Stimulated activated naive B cell treated with anti-CD40 and anti-IgM and Interleukin-4, amounts not matched to agents 10 μg/mL and 1 μg/mL and 100 μg/mL, for 72 hours (primary cell): ENCODE results near the gene RNF166.
A peak's percentile ranks its signal among the peaks of the same experiment; 100 is the strongest.

Source experiments
- ATAC-seq, 2 donors: fragments of 150-1000 bp; cut with Tn5 transposase; replicated peaks; 2 replicates each; pipeline ENCODE4 v1.10.0; 2021; ENCODE audit warnings: moderate library complexity in 1 of 2
- DNase-seq: peaks from one replicate; pipeline ENCODE4 v3.0.0; 2021
- H3K27ac Mint-ChIP-seq: one replicate; pipeline ENCODE4 v1.8.0; 2022; ENCODE audit warnings: mild to moderate bottlenecking, mixed read lengths
- H3K27me3 Mint-ChIP-seq, 2 donors: one replicate each; pipeline ENCODE4 v1.8.0; 2022; ENCODE audit warnings: mixed read lengths in 2 of 2
- H3K36me3 Mint-ChIP-seq, 2 donors: one replicate each; pipeline ENCODE4 v1.8.0; 2022; ENCODE audit warnings: mixed read lengths in 2 of 2, mild to moderate bottlenecking in 1 of 2
- H3K4me1 Mint-ChIP-seq, 2 donors: one replicate each; pipeline ENCODE4 v1.8.0; 2022; ENCODE audit warnings: mixed read lengths in 2 of 2, mild to moderate bottlenecking in 1 of 2
- H3K4me3 Mint-ChIP-seq, 2 donors: one replicate each; pipeline ENCODE4 v1.8.0; 2022; ENCODE audit warnings: mild to moderate bottlenecking in 2 of 2, mixed read lengths in 2 of 2, moderate library complexity in 1 of 2
- H3K9me3 Mint-ChIP-seq, 2 donors: one replicate each; pipeline ENCODE4 v1.8.0; 2022; ENCODE audit warnings: mixed read lengths in 2 of 2, mild to moderate bottlenecking in 1 of 2

Gene RNF166

DNA sequence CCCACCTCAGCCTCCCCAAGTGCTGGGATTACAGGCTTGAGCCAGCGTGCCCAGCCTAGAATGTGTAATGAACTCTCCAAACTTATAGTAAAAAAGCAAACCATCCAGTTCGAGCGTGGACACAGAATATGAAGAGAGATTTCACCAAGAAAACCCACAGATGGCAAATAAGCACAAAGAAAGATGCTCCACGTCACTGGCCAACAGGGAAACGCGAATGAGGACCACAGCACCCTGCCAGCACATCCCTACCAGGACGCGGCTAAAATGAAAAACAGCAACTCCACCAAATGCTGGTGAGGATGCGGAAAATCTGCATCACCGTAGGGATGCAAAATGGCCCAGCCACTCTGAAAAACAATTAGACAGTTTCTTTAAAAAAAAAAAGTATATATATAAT lies 44.7 kb downstream of the RNF166 start:
- H3K36me3 Mint-ChIP-seq = peaks cover 20 to 30% of the 10 kb centered on the region in 2 donors
- peaks cover 24 to 37% of the 10 kb centered on the region in 2 donors for H3K4me1 Mint-ChIP-seq
- H3K27ac Mint-ChIP-seq = no peak overlapping the region
- H3K4me3 Mint-ChIP-seq = peak overlapping the region; percentile 59 to 70
- ATAC-seq = no peak
- no peaks in the 10 kb centered on the region for H3K9me3 Mint-ChIP-seq
- H3K27me3 Mint-ChIP-seq = no peaks in the 10 kb centered on the region
- no peak for DNase-seq

DNA sequence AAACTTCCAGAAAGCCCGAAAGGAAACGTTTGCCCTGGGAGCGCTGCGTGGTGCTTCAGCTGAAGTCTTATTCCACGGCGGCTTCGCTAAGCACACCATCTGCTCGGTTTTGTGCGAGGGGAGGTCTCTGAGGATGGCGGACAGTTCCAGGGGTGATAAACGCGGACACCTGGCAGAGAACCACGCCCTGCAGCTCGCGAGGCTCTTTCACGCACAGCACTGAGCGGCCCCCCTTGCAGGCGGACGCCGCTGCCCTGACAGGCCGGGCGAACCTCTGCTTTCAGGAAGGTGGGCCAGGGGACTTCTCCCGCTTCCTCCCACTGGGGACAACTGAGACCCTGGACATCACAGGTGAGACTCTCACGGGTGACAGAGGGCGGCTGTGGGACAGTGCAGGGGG lies 47.0 kb downstream of the RNF166 start:
- no peak overlapping the region for H3K4me3 Mint-ChIP-seq
- peaks cover 30 to 41% of the 10 kb centered on the region in 2 donors for H3K36me3 Mint-ChIP-seq
- H3K9me3 Mint-ChIP-seq = no peaks in the 10 kb centered on the region
- H3K4me1 Mint-ChIP-seq = peaks cover 24 to 29% of the 10 kb centered on the region in 2 donors
- no peak for ATAC-seq
- no peak overlapping the region for H3K27ac Mint-ChIP-seq
- no peaks in the 10 kb centered on the region for H3K27me3 Mint-ChIP-seq
- DNase-seq = no peak

DNA sequence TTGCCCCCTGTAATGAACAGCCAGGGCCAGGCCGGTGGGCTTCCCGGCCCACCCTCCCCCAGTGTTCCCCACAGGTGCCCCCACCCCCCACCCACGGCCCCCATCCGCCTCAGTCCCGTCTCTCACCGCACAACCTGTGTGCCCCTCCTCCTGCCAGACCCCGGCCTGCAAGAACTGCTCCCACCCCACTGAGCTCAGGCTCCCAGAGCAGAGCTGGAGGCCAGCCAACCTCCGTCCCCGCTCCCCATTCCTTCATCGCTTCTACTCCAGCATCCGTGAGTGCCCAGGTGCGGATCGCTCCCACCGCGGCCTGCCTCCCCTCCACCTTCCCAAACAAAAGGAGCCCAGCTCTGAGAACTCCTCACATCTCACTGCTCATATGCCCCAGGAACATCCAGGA lies 47.5 kb downstream of the RNF166 start:
- Mint-ChIP-seq H3K36me3 (peaks cover 35 to 44% of the 10 kb centered on the region in 2 donors), H3K9me3 (no peaks in the 10 kb centered on the region), H3K27me3 (no peaks in the 10 kb centered on the region), H3K4me1 (peaks cover 22 to 26% of the 10 kb centered on the region in 2 donors), H3K4me3 (no peak overlapping the region), H3K27ac (no peak overlapping the region)
- DNase-seq (no peak), ATAC-seq (no peak)

DNA sequence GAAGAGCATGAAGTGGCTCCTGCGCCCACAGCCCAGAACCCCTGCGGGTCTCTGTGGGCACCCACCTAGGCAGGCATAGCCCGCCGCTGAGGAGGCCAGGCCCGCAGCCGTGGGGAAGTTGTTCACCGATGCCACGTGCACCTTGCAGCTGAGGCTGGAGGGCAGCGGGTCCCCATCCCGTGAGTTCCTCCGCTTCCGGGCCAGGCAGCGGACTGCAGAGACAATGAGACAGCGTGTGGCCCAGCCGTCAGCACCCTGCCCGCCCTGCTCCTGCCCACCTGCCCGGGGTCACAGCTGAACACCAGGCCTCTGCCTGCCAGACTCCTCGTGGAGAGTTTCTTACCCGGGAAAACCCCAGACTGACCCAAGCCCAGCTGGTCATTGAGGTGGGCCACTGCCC lies 48.8 kb downstream of the RNF166 start:
- DNase-seq = no peak
- no peaks in the 10 kb centered on the region for H3K27me3 Mint-ChIP-seq
- no peak overlapping the region for H3K4me3 Mint-ChIP-seq
- H3K27ac Mint-ChIP-seq = no peak overlapping the region
- H3K4me1 Mint-ChIP-seq = peaks cover 26 to 37% of the 10 kb centered on the region in 2 donors
- ATAC-seq = no peak
- peaks cover 43 to 49% of the 10 kb centered on the region in 2 donors for H3K36me3 Mint-ChIP-seq
- H3K9me3 Mint-ChIP-seq = no peaks in the 10 kb centered on the region

DNA sequence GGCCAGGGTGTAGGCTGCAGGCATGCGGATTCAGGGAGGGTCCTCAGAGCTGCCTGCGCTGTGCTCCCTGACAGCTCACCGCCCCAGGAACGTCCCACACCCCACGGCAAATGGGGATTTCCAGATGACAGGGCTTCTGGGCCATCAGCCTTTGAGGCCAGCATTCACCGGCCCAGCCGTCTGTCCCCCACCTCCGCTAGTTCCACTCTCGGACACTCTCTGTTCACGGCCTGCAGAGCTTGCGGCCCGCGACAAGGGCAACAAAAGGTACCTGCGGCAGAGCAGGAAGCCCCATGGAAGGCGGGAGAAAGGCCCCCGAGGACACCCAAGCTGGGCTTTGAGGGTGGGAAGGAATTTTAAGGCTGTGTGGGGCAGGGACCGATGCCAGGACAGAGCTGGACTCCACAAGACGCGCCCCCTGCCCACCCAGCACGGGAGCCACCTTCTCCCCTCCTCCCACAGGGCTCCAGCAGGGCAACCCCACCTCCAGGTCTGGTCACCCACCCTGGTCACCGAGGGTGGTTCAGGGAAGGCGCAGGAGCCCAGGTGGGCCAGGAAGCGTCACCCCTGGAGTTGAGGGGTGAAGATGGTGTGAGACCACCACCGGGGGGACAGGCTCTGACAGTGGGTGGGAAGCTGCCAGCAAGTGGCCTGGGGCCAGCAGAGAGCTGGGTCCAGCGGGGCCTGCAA lies 49.8 kb downstream of the RNF166 start:
- DNase-seq (no peak), ATAC-seq (no peak)
- Mint-ChIP-seq H3K4me1 (peaks cover 30 to 37% of the 10 kb centered on the region in 2 donors), H3K27ac (no peak overlapping the region), H3K9me3 (no peaks in the 10 kb centered on the region), H3K27me3 (no peaks in the 10 kb centered on the region), H3K36me3 (peaks cover 45% of the 10 kb centered on the region in 2 donors), H3K4me3 (no peak overlapping the region)

DNA sequence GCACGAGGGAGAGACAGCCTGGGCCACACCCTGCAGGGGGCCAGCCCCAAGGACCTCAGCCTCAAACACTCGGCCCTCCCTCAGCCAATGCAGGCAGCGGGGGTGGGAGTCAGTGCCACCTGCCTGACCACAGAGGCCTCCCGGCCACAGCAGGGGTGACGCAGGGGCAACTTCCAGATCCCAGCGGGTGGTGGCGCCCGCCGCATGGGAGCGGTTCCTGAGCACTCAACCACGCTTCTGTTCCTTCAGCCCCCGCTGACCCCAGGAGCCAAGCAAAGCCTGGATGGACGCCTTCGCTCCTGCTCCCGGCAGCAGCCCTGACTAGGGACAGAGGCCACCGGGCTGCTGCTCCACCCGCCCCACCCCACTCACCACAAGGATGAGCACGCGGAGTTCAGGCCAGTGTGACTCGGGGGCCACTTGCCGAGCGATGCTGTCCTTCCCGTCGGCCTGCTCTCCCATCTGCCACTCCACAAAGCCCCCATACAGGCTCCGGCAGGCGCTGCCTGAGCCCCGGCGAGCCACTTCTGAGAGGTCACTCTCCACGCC lies 50.4 kb downstream of the RNF166 start:
- ATAC-seq = no peak
- H3K27me3 Mint-ChIP-seq = no peaks in the 10 kb centered on the region
- H3K9me3 Mint-ChIP-seq = no peaks in the 10 kb centered on the region
- no peak overlapping the region for H3K27ac Mint-ChIP-seq
- peaks cover 45 to 47% of the 10 kb centered on the region in 2 donors for H3K36me3 Mint-ChIP-seq
- H3K4me1 Mint-ChIP-seq = peaks cover 32 to 38% of the 10 kb centered on the region in 2 donors
- no peak overlapping the region for H3K4me3 Mint-ChIP-seq
- DNase-seq = no peak

DNA sequence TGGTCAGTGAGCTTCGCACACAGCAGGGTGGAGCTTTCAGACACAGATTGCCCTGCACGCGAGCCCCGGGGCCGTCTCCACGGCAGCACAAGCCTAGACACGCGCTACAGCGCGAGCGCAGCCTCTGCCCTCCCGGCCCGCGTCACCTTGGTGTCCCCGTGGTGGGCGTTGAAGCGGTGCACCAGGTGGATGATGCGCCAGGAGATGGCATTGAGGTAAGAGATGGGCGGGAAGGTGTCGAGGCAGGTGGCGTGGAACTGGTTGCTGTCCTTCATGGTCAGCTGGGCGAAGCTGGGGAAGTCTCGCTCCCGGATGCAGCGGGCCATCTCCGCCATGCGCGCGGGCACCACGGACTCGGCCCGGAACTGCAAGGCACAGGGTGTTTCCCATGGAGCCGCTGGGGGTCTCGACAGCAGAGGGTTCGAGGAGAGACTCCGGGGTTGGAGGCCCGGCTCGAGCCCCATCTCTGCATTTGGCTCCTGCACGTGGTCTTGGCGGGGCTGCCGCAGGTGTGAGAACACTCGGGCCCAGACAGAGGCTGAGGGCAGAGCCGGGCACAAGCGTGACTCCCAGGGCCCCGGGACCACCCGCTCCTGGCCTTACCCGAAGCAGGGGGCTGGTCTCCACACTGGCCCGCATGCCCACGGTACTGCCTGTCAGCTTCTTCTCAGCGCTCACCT lies 51.0 kb downstream of the RNF166 start:
- H3K36me3 Mint-ChIP-seq = peaks cover 46 to 49% of the 10 kb centered on the region in 2 donors
- no peaks in the 10 kb centered on the region for H3K9me3 Mint-ChIP-seq
- H3K4me3 Mint-ChIP-seq = no peak overlapping the region
- peak; percentile 0 for DNase-seq
- peaks cover 32 to 36% of the 10 kb centered on the region in 2 donors for H3K4me1 Mint-ChIP-seq
- ATAC-seq = no peak
- peak overlapping the region; percentile 57 for H3K27ac Mint-ChIP-seq
- H3K27me3 Mint-ChIP-seq = no peaks in the 10 kb centered on the region

DNA sequence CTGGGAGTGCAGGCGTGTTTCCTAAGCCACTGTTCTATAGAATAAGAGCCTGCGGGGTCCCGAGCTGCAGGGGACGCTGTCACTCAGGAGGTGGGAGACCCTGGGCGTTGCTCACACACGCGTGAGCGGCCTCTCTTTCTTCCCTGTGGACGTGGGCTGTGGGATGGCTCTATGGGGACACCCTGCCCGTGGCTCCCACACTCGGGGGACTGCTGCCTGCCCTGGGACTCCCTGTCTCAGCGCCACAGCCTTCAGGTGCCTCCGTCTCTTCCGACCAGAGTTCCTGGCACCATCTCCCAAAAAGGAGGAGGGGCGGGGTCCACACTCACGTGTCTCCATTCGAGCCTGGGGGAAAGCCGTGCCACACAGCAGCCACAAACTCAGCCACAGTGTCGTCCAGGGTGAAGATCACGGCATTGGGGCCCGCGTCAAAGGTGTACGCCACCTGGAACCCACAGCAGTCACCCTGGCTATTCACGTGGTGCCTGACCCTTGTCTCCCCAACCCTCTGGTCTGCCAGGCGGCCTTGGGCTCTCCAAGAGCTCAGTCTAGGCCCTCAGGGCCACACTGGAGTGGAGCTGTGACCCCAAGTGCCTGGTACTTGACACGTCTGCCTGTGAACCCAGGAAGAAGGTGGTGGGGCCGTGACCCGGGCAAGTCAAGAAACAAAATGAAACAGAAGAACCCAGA lies 51.7 kb downstream of the RNF166 start:
- H3K27ac Mint-ChIP-seq = no peak overlapping the region
- ATAC-seq (no peak), DNase-seq (no peak)
- peaks cover 51% of the 10 kb centered on the region in 2 donors for H3K36me3 Mint-ChIP-seq
- H3K4me3 Mint-ChIP-seq = no peak overlapping the region
- H3K9me3 Mint-ChIP-seq = no peaks in the 10 kb centered on the region
- H3K4me1 Mint-ChIP-seq = peaks cover 33 to 35% of the 10 kb centered on the region in 2 donors
- H3K27me3 Mint-ChIP-seq = no peaks in the 10 kb centered on the region

DNA sequence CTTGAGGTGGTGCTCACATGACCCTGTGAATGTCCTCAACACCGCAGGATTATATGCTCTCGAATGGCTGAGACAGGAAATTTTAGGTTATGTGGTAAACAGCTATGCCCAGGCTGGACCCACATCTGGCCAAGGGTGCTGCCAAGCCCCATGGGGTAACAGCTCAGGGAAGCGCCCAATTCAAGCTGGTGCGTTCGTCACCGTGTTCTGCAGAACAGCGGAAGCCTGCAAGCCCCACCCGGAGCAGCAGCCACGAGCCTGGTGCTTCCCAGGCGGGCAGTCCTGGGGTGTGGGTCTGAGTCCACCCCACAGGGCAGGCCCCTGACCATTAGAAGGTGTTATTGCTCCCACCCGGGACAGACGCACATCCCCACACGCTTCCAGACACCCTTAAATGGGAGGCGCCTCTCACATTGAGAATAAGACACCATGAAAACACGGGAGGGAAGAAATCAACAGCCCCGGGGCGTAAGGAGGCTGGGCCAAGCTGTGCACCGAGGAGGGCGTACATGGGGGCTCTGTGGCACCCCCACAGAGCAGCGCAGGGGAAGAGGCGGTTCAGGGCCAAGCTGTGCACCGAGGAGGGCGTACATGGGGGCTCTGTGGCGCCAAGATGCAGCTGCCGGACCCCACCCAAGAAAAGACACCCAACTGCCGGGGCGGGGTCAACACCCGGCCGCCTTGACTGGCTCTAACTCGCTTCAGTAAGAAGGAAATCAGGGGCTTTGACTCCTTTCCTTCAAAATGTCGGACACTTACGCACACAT lies 52.4 kb downstream of the RNF166 start:
- H3K27me3 Mint-ChIP-seq = no peaks in the 10 kb centered on the region
- ATAC-seq (no peak), DNase-seq (no peak)
- H3K27ac Mint-ChIP-seq = no peak overlapping the region
- H3K9me3 Mint-ChIP-seq = no peaks in the 10 kb centered on the region
- H3K4me1 Mint-ChIP-seq = peaks cover 33 to 39% of the 10 kb centered on the region in 2 donors
- H3K36me3 Mint-ChIP-seq = peaks cover 53% of the 10 kb centered on the region in 2 donors
- no peak overlapping the region for H3K4me3 Mint-ChIP-seq

DNA sequence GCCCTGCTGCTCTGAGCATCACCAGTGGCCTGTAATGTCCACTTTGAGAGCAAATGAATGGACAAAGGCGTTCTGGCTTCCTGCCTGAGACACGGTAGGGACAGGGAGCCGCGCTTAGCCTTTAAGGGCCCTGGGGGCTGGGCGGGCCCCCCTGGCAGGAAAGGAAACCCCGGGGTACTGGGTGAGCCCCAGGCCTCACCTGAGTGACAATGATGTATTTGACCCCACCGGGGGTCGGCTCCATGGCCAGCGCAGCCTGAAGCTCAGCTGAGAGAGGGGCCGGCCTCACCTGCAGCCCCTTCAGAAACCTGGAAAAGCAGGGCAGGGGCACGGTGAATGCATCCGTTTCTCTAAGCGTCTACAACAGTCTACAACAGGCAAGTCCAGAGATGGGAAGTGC lies 53.1 kb downstream of the RNF166 start:
- Mint-ChIP-seq H3K9me3 (no peaks in the 10 kb centered on the region), H3K27ac (peak overlapping the region; percentile 51), H3K27me3 (no peaks in the 10 kb centered on the region), H3K36me3 (peaks cover 51 to 52% of the 10 kb centered on the region in 2 donors), H3K4me3 (no peak overlapping the region), H3K4me1 (peaks cover 33 to 42% of the 10 kb centered on the region in 2 donors)
- no peak for ATAC-seq
- DNase-seq = no peak

DNA sequence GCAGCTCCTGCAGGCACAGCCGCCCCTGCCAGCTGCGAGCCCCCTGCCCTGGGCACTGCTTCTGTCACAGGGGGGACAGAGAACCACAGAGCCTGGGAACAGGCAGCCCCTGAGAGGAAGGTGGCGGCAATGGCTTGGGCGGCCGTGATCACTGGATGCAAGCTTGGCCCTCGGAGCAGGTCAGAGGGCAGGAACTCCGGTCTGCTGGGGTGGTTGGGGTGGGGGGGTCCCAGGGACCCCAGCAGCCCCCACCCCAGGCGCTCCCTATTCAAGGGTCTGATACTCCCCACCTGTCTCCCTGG lies 53.5 kb downstream of the RNF166 start:
- Mint-ChIP-seq H3K9me3 (no peaks in the 10 kb centered on the region), H3K27ac (peak overlapping the region; percentile 98), H3K4me3 (no peak overlapping the region), H3K4me1 (peaks cover 33 to 46% of the 10 kb centered on the region in 2 donors), H3K36me3 (peaks cover 51 to 54% of the 10 kb centered on the region in 2 donors), H3K27me3 (no peaks in the 10 kb centered on the region)
- DNase-seq = no peak
- ATAC-seq = no peak

DNA sequence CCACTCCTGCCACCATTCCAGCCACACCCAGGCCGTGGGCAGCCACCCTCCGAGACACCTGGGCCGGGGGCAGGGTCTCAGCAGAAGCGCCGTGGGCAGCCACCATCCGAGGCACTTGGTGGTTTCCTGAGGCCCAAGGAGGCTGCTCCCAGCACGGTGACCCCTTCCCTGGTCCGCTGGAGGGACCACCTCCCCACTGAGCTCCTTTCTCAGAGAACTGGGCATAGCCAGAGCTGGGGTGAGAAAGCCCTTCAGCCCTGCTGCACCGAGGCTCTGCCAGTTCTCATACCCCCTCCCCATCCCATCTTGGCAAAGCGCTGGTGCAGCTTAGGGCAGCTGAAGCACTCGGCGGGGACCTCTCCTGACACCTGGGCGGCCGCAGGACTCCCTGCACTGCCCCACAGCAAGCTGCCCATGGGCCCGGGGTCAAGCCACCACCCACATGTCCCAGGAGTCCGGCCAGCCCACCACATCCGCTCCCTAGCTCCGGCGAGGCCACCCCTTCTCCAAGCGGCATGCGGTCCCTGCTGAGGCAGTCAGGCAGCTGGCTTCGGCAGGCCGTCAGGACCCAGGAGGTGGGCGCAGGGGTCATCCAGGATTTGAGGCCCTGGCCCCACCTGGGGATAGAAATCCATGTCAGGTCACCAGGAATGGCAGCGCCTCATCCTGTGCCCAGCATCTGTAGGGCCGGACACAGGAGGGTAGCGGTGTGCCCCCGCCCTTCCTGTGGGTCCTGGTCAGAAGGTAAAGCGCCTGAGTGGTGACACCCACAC lies 54.0 kb downstream of the RNF166 start:
- DNase-seq (peak; percentile 10), ATAC-seq (no peak)
- Mint-ChIP-seq H3K4me1 (peaks cover 35 to 50% of the 10 kb centered on the region in 2 donors), H3K36me3 (peaks cover 51 to 54% of the 10 kb centered on the region in 2 donors), H3K9me3 (no peaks in the 10 kb centered on the region), H3K27ac (peak overlapping the region; percentile 98), H3K4me3 (peak overlapping the region; percentile 92 to 96), H3K27me3 (no peaks in the 10 kb centered on the region)

DNA sequence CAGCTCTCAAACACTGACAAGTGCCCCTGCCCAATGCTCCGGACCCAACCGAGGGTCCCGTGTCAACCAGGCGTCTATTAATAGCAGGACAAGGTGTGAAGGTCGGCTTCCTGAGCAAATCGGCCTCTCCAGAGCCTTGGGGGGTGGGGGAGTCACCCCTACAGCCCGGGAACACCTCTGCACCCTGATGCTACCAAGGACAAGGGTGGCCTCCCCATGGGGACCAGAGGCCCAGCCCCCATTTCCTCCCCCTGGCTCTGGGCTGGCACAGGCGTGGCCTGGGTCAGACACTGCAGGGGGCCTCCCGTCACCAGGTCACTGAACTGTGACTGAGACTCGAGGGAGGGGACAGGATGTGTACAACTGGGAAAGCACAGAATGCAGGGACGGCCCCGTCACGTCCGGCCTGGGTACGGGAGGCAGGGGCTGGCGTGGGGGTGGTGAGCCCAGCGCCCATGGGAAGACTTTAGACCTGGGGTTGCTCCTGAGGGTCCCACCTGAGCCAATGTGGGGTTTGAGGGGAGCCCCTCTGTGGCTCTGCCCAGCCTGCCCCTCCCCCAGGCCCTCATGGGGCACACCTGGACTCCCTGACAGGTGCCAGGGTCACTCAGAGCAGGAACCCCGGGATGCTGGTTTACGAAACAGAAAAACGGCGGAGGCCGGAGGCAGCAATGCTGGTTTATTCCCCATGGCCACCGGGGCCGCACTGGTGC lies 54.8 kb downstream of the RNF166 start:
- ATAC-seq (peak; percentile 87 to 89), DNase-seq (peak; percentile 94)
- Mint-ChIP-seq H3K36me3 (peaks cover 50 to 52% of the 10 kb centered on the region in 2 donors), H3K4me3 (peak overlapping the region; percentile 92 to 96), H3K9me3 (no peaks in the 10 kb centered on the region), H3K27me3 (no peaks in the 10 kb centered on the region), H3K4me1 (peaks cover 33 to 58% of the 10 kb centered on the region in 2 donors), H3K27ac (peak overlapping the region; percentile 98)
